K562 (cell line): Measurements from ENCODE around the gene SND1. TPM values are rescaled to one million over a fixed set of nuclear protein-coding genes. Genes with fewer than 3 reads are reported as not detected.

Experiments
- ARID4B ChIP-seq: sonication (generic); formaldehyde crosslinking; IDR thresholded peaks from 2 replicates; pipeline ENCODE4 v1.8.0; 2022; ENCODE audit warnings: mild to moderate bottlenecking, missing genetic modification reagents
- CCNT2 ChIP-seq: IDR thresholded peaks from 2 replicates; pipeline ENCODE4 v1.6.1; 2011; ENCODE audit warnings: borderline replicate concordance, low read depth, mild to moderate bottlenecking, moderate library complexity, mixed read lengths, low read length; ENCODE audit not compliant: insufficient read length; ENCODE audit errors: extremely low read depth
- ETV6 ChIP-seq, 3 experiments: fragments of 150-350 bp in 1 of 3; sonication (generic) in 1 of 3; formaldehyde crosslinking in 1 of 3; IDR thresholded peaks; 2 replicates each; pipeline versions ENCODE4 v1.6.1 to v1.8.0; 2014 to 2022; ENCODE audit warnings: borderline replicate concordance in 2 of 3, low read depth in 2 of 3, antibody characterized with exemption in 1 of 3, low read length in 1 of 3, mild to moderate bottlenecking in 1 of 3, missing genetic modification reagents in 1 of 3
- FOS ChIP-seq: IDR thresholded peaks from 3 replicates; pipeline ENCODE4 v1.6.1; 2011; ENCODE audit not compliant: insufficient read length; ENCODE audit errors: extremely low read depth
- FOXK2 ChIP-seq, 2 experiments: fragments of 450-650 bp; IDR thresholded peaks in 1 of 2; conservative IDR thresholded peaks in 1 of 2; 2 replicates each; pipeline ENCODE4 v1.6.1; 2016; ENCODE audit warnings: low read depth in 2 of 2, mild to moderate bottlenecking in 1 of 2
- HMGXB4 ChIP-seq: sonication (generic); formaldehyde crosslinking; IDR thresholded peaks from 2 replicates; pipeline ENCODE4 v1.8.1; 2023; ENCODE audit warnings: mild to moderate bottlenecking, missing genetic modification reagents
- KDM1A ChIP-seq, 2 experiments: fragments of 450-650 bp; IDR thresholded peaks; 2 replicates each; pipeline ENCODE4 v1.6.1; 2016; ENCODE audit warnings: mild to moderate bottlenecking in 2 of 2
- MEF2D ChIP-seq: conservative IDR thresholded peaks from 2 replicates; pipeline ENCODE4 v1.6.1; 2016; ENCODE audit warnings: low read depth, missing genetic modification characterization, missing compliant biosample characterization
- MITF ChIP-seq: IDR thresholded peaks from 2 replicates; pipeline ENCODE4 v1.6.1; 2014; ENCODE audit warnings: antibody characterized with exemption
- NR4A1 ChIP-seq, 2 experiments: fragments of 250-450 bp in 1 of 2; fragments of 450-650 bp in 1 of 2; sonication (Bioruptor Pico) in 1 of 2; IDR thresholded peaks; 2 replicates each; pipeline versions ENCODE4 v1.4.0 to v1.6.1; 2016 to 2020; ENCODE audit warnings: mild to moderate bottlenecking in 2 of 2, missing compliant biosample characterization in 1 of 2, missing genetic modification characterization in 1 of 2, moderate library complexity in 1 of 2
- POLR2AphosphoS5 ChIP-seq: IDR thresholded peaks from 2 replicates; pipeline ENCODE4 v1.6.1; 2011; ENCODE audit warnings: mild to moderate bottlenecking, low read depth, low read length, moderate library complexity; ENCODE audit not compliant: control insufficient read depth, insufficient read depth
- RFX1 ChIP-seq: fragments of 450-650 bp; IDR thresholded peaks from 2 replicates; pipeline ENCODE4 v1.6.1; 2016; ENCODE audit warnings: mild to moderate bottlenecking, moderate library complexity
- TAF15 ChIP-seq: fragments of 200-400 bp; formaldehyde crosslinking; IDR thresholded peaks from 2 replicates; pipeline ENCODE4 v1.6.1; 2017; ENCODE audit warnings: mild to moderate bottlenecking, low read depth, low read length, moderate library complexity
- ZKSCAN3 ChIP-seq: fragments of 250-450 bp; sonication (Bioruptor Pico); IDR thresholded peaks from 2 replicates; pipeline ENCODE4 v1.4.0; 2020
- ZNF134 ChIP-seq: fragments of 250-450 bp; sonication (Bioruptor Pico); conservative IDR thresholded peaks from 2 replicates; pipeline ENCODE4 v1.4.0; 2020
- ZNF143 ChIP-seq: sonication (generic); formaldehyde crosslinking; IDR thresholded peaks from 2 replicates; pipeline ENCODE4 v1.9.0; 2022; ENCODE audit warnings: mild to moderate bottlenecking, missing genetic modification reagents
- ZNF263 ChIP-seq: sonication (generic); formaldehyde crosslinking; IDR thresholded peaks from 2 replicates; pipeline ENCODE4 v1.8.0; 2022; ENCODE audit warnings: mild to moderate bottlenecking, missing genetic modification reagents, borderline replicate concordance
- ZNF436 ChIP-seq: fragments of 250-450, 450-650 bp; sonication (Bioruptor Pico); formaldehyde crosslinking; IDR thresholded peaks from 2 replicates; pipeline ENCODE4 v1.7.0; 2020; ENCODE audit warnings: mild to moderate bottlenecking
- ZNF583 ChIP-seq: fragments of 250-450 bp; sonication (Bioruptor Pico); IDR thresholded peaks from 2 replicates; pipeline ENCODE4 v1.4.0; 2020
- polyA plus RNA-seq, 8 experiments: library from polyadenylated mRNA; depleted of rRNA in 4 of 8; stranded (reverse) in 5 of 8; unstranded in 3 of 8; fragments of >200 nt; fragmentation: Nextera tagmentation in 2 of 8; fragmentation: Illumina TruSeq in 1 of 8; extraction: Ambion mirVana in 2 of 8; extraction: Trizol in 1 of 8; gene quantifications; 2 replicates each; pipeline versions ENCODE4 v1.2.1 to v1.2.3, GENCODE V29; 2011 to 2014; ENCODE audit warnings: inconsistent platforms in 1 of 8, missing spikeins in 1 of 8
- total RNA-seq, 7 experiments: library from RNA; depleted of rRNA in 6 of 7; stranded (reverse); fragments of >200 nt in 6 of 7; fragmentation: Illumina TruSeq in 2 of 7; extraction: Trizol in 2 of 7; gene quantifications; 2 replicates each; pipeline versions ENCODE4 v1.2.1 to v1.2.3, GENCODE V29; 2011 to 2021; ENCODE audit warnings: low replicate concordance in 1 of 7

The SND1 gene
- total and polyA plus RNA-seq, 9 of the 15 experiments (the other 6 are each of a cell fraction or from before 2014, with no cell fraction given): 46.5 to 307 (median 191) TPM

GRCh38 chr7:127838816-127839415, 186.9 kb downstream of the SND1 start (continued):
- no peak for TF ChIP-seq HMGXB4 (CRISPR knock-in tag)
- peak; percentile 54 for TF ChIP-seq MEF2D (tag)
- TF ChIP-seq ARID4B: no peak
- TF ChIP-seq ZNF263 (CRISPR knock-in tag): no peak
- no peak for TF ChIP-seq ZNF134
- TF ChIP-seq ZNF143 (CRISPR knock-in tag): no peak
- no peak for TF ChIP-seq ZNF436 (CRISPR knock-in tag)
- peak; percentile 87 to 92 for TF ChIP-seq KDM1A (IDR thresholded peaks at IDR 0.05)
- TF ChIP-seq FOS: no peak
- TF ChIP-seq ETV6 (IDR thresholded peaks at IDR 0.05; ENCODE audit: borderline replicate concordance in 1 of 2, low read depth in 2 of 2, low read length in 1 of 2): no peak
- no peak for TF ChIP-seq ETV6 (CRISPR knock-in tag; IDR thresholded peaks at IDR 0.05; ENCODE audit: borderline replicate concordance)
- no peak for TF ChIP-seq MITF
- peak; percentile 77 for TF ChIP-seq CCNT2
- TF ChIP-seq FOXK2 (conservative IDR thresholded peaks at IDR 0.05 in 1 of 2, IDR thresholded peaks at IDR 0.05 in 1 of 2; ENCODE audit: low read depth in 2 of 2): peak; percentile 39 to 64
- TF ChIP-seq NR4A1 (CRISPR knock-in tag; IDR thresholded peaks at IDR 0.05): no peak
- no peak for TF ChIP-seq NR4A1 (tag; IDR thresholded peaks at IDR 0.05)
- TF ChIP-seq POLR2AphosphoS5: peak; percentile 90
- TF ChIP-seq TAF15: no peak
- TF ChIP-seq RFX1: peak; percentile 36
- 0 out of 2 replicates have a peak, but pooled peaks have one; percentile 46 for TF ChIP-seq ZNF583 (CRISPR knock-in tag)
- TF ChIP-seq ZKSCAN3 (CRISPR knock-in tag): no peak
